Left renal pelvis (tissue), 4 donors: ENCODE data around the gene SYT1. TPM values are rescaled to one million over a fixed set of nuclear protein-coding genes. Genes with fewer than 3 reads are reported as not detected.
A peak's percentile ranks its signal among the peaks of the same experiment; 100 is the strongest.
"Not testable (repeated sequence)": the region's sequence is repeated elsewhere in the genome, so short reads cannot be mapped to it uniquely, and the experiment has no call there.

Source experiments
- DNase-seq, 4 donors: peaks; one replicate each; pipeline ENCODE4 v3.0.0-alpha.2; 2013; ENCODE audit warnings: low read depth in 4 of 4, low spot score in 3 of 4
- polyA plus RNA-seq, 4 donors: library from polyadenylated mRNA; unstranded; fragments of 120-200 nt; gene quantifications; one replicate each; pipeline ENCODE4 v1.2.1, GENCODE V29; 2013; ENCODE audit not compliant: insufficient read length in 4 of 4

The SYT1 gene
- polyA plus RNA-seq, 4 donors, result 18.1 to 54.2 (median 26.3) TPM

DNA sequence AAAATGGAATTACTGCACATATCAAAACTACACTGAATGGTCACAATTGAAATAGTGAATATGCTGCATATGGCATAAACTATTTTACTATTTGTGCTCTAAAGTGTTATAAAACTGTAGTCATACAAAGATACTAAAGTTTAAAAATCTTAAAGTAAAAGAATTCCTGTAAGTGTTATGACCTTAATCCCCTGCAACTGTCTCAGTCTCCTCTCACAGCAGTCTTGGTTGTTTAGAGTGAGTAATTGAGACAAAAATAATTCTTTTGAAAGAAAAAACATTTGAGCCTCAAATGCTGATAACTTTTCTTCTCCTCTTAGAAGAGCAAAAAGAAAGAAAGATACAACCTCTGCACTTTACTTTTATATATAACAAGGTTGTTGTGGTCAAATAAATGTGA is 99.9 kb downstream of the SYT1 start:
- DNase-seq, result no peak

GRCh38 chr12:78966062-78966461 is 101.5 kb downstream of the SYT1 start:
- DNase-seq, result no peak

GRCh38 chr12:78966926-78967325 is 102.4 kb downstream of the SYT1 start:
- no peak for DNase-seq

DNA sequence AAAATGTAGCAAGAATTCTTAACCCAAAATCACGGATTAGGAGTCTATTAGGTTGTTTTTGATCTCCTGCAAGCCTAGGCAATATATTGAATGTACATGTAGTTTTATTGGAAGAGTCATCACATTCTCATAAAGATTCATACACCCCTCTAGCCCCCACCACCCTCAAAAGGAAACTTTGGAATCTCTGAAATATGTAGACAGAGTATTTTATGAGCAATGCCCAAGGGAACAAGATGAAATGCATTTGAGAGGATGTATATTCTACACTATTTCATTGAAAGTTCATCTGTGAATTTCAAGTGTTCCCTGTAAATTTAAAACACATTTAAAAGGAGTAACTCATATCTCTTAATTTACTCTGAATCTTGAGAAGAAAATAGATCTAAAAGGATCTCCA is 103.7 kb downstream of the SYT1 start:
- no peak for DNase-seq

DNA sequence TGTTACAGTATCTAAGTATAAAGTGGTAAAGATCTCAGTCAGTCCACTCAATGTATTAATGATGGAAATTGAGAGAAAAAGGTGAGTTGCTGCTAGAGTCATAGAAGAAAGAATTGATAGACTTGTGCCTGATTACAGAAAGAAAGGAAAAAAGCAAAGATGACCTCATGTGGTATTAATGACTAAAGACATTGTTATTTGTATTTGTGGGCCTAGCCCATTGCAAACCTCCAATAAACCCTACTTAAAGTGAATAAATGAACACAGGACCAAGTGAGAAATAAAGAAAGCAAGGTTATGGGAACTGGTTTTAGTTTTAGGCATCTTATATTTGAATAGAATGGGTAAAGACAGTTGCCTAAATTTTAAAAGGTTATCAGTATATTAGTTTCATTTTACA is 105.5 kb downstream of the SYT1 start:
- no peak for DNase-seq

- DNase-seq, result no peak
Measured at GRCh38 chr12:78977304-78977867, 112.8 kb downstream of the SYT1 start.

DNA sequence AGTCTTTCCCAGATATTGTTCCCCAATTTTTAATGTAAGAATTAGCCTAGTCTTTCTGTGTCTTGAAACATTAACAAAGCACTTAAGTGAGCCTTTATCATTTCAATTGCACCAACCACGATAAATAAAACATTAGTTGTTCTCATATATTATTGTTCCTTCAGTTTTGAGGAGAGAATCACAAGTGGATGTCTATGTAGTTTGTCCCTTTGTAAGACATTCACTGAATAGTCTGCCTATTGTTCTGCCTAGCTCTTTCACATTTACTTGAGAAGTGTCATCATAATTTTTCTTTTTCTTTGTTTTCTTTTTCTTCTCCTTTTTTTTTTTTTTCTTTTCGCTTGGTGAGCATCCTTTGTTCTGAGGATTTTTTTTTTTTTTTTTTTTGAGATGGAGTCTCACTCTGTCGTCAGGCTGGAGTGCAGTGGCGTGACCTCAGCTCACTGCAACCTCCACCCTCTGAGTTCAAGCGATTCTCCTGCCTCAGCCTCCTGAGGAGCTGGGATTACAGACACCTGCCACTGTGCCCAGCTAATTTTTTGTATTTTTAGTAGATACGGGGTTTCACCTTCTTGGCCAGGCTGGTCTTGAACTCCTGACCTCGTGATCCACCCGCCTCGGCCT is 129.7 kb downstream of the SYT1 start:
- no peak for DNase-seq

- DNase-seq, result no peak
Measured at GRCh38 chr12:79000501-79000900, 135.9 kb downstream of the SYT1 start.

DNA sequence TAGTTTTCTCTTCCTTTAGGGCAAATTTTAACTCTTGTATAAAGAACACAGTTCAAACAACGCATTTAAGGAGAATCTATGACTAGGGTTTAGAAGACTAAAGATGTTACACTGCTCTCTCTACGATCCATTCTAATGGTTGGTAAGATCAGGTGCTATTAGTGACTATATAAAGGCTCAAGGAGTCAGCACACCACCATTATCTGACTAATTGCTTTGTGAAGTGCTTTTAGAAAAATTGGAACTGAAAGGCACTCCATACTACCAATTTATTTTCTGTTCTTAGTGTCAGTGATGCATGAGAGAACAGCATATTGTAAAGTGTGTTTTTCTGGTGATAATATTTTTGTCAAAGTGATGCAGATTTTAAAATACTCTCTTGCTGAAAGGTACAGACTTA is 136.8 kb downstream of the SYT1 start:
- DNase-seq, result no peak

DNA sequence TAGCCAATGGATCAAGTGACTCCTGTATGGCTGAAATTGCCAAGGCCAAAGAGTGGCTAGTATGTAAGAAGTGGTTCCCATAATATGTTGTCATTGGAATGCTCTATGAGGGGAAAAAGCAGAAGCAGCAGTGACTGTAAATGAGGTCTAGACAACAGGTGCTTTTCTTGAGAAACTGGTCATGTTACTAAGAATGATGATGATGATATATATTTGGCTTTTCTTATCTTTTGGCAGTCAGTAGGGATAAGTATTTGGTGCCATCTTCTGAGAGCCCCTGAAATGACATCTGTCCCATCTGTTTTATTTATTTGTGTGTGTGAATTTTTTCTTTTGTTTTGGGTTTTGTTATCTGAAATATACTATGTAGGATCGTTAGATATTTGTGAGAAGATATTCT is 141.7 kb downstream of the SYT1 start:
- DNase-seq, result no peak

DNA sequence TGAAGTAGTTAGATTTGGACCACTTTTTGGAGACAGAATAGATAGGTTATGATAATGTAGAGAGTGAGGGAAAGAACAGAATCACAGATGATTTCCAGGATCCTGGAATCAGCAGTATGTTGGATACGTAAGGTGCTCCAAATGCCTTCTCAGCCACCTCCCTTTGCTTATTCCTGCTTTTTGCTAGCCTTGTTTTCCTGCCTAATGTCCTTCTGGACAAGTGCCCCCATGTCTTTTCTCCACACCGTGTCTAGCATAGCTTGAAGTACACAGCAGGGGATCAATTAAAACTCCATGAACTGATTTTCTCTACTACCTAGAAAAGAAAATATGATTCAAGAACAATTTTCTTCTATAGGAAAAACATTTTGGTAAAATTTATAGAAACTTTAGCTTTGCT is 144.0 kb downstream of the SYT1 start:
- no peak for DNase-seq

- no peak for DNase-seq
Measured at GRCh38 chr12:79012636-79013035, 148.1 kb downstream of the SYT1 start.

DNA sequence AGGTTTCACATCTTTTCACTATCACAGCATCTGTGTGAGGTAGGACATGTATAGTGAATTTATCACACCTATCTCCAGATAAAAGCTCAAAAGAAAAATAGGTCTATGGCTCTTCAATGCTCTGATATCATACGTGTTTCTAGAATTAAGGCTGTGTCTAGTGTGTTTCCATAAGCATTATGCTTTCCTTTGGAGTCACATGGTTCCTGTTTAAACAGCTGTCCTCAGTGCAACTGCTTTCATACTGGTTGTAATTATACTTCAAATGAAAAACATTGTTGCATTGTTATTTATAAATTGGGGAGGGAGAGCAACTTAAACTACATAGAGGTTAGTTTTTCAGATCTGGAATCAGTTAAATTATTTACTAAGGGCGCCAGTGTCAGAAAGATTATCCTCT is 151.6 kb downstream of the SYT1 start:
- peak in 3 of 4 donors; percentile 8 to 26 (median 9) for DNase-seq

DNA sequence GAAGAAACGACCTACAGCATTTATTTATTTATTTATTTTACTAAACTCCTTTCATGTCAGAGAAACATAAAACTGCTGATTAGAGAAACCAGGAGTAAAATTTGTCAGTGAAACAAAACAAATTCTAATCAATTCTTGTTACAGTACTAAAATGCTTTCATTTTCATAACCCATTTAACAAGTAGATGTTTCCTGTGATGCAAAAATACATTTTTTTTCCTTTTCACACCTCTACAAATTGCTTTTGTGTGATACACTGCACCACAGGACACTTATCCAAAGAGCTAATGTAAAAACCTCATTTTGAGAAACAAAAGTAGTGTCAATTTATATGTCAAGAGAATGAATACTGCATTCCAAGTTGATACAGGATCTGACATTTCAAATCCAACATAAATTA is 155.1 kb downstream of the SYT1 start:
- no peak for DNase-seq

GRCh38 chr12:79020106-79020505 is 155.5 kb downstream of the SYT1 start:
- DNase-seq, result no peak

- no peak for DNase-seq
Measured at GRCh38 chr12:79021021-79021420, 156.4 kb downstream of the SYT1 start.

- DNase-seq, result no peak
Measured at GRCh38 chr12:79023261-79023660, 158.7 kb downstream of the SYT1 start.

GRCh38 chr12:79023784-79024183 is 159.2 kb downstream of the SYT1 start:
- DNase-seq, result no peak

GRCh38 chr12:79033788-79034187 is 169.2 kb downstream of the SYT1 start:
- no peak for DNase-seq

DNA sequence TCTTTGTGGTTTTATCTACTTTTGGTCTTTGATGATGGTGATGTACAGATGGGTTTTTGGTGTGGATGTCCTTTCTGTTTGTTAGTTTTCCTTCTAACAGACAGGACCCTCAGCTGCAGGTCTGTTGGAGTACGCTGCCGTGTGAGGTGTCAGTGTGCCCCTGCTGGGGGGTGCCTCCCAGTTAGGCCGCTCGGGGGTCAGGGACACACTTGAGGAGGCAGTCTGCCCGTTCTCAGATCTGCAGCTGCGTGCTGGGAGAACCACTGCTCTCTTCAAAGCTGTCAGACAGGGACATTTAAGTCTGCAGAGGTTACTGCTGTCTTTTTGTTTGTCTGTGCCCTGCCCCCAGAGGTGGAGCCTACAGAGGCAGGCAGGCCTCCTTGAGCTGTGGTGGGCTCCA is 180.2 kb downstream of the SYT1 start:
- not testable (repeated sequence) for DNase-seq

- DNase-seq, result not testable (repeated sequence)
Measured at GRCh38 chr12:79045149-79045703, 180.7 kb downstream of the SYT1 start.

- no peak for DNase-seq
Measured at GRCh38 chr12:79046021-79046420, 181.4 kb downstream of the SYT1 start.

DNA sequence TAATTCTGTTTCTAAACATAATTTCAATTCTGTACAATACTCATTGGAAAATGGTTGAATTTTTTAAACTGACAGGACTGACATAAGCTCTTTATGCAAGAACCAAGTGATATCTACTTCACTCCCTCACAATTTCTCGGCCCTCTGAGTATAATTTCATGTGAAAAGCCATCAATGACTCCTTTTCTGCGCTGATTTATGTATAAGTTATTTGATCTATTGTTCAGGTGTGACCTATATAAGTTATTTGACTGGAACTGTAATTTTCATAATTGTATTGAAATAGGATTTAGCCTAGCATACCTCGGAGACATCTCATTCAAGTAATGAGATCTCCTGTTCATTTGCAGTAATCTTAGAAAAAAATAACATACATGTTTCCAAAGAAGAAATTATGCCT is 184.4 kb downstream of the SYT1 start:
- DNase-seq, result no peak
